ENCODE data around the gene ARHGEF40.

DNA sequence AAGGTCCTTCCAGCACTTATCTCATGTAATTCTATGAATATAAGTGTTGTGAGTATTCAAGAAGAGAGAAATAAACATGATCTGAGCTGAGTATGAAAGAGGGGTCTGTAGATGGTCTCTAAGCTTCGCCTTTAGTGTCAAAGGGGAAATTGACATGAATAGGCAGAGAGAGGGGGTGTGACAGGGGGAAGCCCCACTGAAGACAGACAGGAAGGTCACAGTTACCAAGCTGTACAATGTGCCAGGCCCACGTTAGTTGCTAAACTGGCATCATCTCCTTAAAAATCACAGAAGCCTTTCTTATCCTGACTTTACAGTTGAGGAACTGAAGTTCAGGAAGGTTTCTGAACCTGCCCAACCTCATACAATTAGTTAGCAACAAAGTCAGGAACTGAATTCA, 7.6 kb downstream of the ARHGEF40 start:
- TF ChIP-seq POLR2AphosphoS5 (IDR thresholded peaks at IDR 0.05; ENCODE audit: low read depth, low read length) (no peak), POLR2A (IDR thresholded peaks at IDR 0.05; ENCODE audit: low read depth, low read length) (no peak), TAF1 (IDR thresholded peaks at IDR 0.05; ENCODE audit: borderline replicate concordance, low read depth, low read length) (no peak)

Measured in GM12892 (cell line).